Measurements from ENCODE around the gene TPSD1. TPM values are rescaled to one million over a fixed set of nuclear protein-coding genes. Genes with fewer than 3 reads are reported as not detected.
"Not testable (repeated sequence)": the region's sequence is repeated elsewhere in the genome, so short reads cannot be mapped to it uniquely, and the experiment has no call there.

The TPSD1 gene
- total RNA-seq, 4 donors from 2014 or later = 0.52 to 2.8 TPM; not detected in 2

GRCh38 chr16:1237990-1238389 is 17.9 kb upstream of the TPSD1 start:
- no peak overlapping the region for H3K27ac ChIP-seq
- no peaks in the 10 kb centered on the region for H3K4me1 ChIP-seq
- no peak for DNase-seq
- intact Hi-C loops (cut with DNase I; ENCODE audit: low total_unique reads) = no loop called here
- TF ChIP-seq POLR2A (IDR thresholded peaks at IDR 0.05) (no peak), CTCF (IDR thresholded peaks at IDR 0.05) (no peak)
- H3K36me3 ChIP-seq = no peaks in the 10 kb centered on the region
- H3K4me3 ChIP-seq = no peak overlapping the region
- H3K27me3 ChIP-seq = no peaks in the 10 kb centered on the region
- no peaks in the 10 kb centered on the region for H3K9me3 ChIP-seq

DNA sequence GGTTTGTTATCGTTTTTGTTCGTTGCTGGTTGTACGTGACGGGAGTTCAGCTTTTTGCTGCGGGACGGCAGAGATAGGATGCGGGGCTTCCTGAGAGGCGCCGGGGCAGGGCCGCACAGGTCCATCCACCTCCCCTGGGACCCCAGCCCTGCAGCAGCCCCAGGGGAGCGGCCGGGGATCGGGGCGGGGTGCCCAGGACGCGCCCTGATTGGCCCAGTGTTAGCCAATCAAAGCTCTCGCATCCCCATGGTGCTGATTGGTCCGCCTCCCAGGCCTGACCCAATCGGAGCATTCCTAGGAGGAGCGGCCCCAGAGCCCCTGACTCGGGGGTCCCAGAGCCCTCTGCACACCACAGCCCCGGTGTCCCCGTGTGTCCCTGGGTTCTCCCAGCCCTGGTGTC is 17.0 kb upstream of the TPSD1 start:
- H3K27me3 ChIP-seq; H3K4me3 ChIP-seq; DNase-seq; H3K9me3 ChIP-seq; H3K36me3 ChIP-seq; H3K27ac ChIP-seq; H3K4me1 ChIP-seq; intact Hi-C loops (cut with DNase I; ENCODE audit: low total_unique reads): not testable (repeated sequence)

DNA sequence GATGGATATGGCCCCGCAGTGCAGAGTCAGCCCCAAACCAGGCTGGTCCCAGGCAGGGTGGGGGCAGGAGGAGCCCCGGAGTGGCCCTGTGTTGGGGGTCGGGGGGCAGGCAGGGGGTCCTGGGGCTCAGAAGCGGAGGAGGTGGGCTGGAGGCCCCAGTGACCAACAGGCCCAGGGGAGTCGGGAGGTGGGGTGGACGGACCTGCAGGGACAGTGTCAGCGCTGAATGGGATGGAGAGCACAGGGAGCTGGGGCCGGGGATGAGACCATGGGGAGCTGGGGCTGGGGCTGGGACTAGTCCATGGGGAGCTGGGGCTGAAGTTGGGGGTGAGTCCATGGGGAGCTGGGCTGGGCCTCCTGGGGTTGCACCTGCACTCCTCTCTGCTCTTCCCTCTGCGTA is 16.3 kb upstream of the TPSD1 start:
- H3K4me3 ChIP-seq; H3K9me3 ChIP-seq; H3K4me1 ChIP-seq; DNase-seq; H3K27me3 ChIP-seq; intact Hi-C loops (cut with DNase I; ENCODE audit: low total_unique reads); H3K36me3 ChIP-seq; H3K27ac ChIP-seq: not testable (repeated sequence)

- H3K36me3 ChIP-seq; H3K27ac ChIP-seq; H3K9me3 ChIP-seq; H3K4me3 ChIP-seq; DNase-seq; intact Hi-C loops (cut with DNase I; ENCODE audit: low total_unique reads); H3K4me1 ChIP-seq; H3K27me3 ChIP-seq: not testable (repeated sequence)
These were observed 15.4 kb upstream of the TPSD1 start, which contains the start of gene TPSAB1 for GRCh38 chr16:1240436-1240835. TSS of gene TPSAB1 (plus strand) at chr16:1240705. CDS start at chr16:1240939, 234 bp downstream.

DNA sequence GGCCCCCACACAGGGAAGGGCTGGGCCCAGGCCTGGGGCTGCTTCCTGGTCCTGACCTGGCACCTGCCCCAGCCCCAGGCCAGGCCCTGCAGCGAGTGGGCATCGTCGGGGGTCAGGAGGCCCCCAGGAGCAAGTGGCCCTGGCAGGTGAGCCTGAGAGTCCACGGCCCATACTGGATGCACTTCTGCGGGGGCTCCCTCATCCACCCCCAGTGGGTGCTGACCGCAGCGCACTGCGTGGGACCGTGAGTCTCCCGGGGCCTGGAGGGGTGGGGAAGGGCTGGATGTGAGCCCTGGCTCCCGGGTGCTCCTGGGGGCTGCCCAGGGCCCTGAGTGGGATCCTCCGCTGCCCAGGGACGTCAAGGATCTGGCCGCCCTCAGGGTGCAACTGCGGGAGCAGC is 14.8 kb upstream of the TPSD1 start:
- H3K4me3 ChIP-seq; H3K9me3 ChIP-seq; H3K4me1 ChIP-seq; intact Hi-C loops (cut with DNase I; ENCODE audit: low total_unique reads); H3K36me3 ChIP-seq; H3K27me3 ChIP-seq; DNase-seq; H3K27ac ChIP-seq: not testable (repeated sequence)

DNA sequence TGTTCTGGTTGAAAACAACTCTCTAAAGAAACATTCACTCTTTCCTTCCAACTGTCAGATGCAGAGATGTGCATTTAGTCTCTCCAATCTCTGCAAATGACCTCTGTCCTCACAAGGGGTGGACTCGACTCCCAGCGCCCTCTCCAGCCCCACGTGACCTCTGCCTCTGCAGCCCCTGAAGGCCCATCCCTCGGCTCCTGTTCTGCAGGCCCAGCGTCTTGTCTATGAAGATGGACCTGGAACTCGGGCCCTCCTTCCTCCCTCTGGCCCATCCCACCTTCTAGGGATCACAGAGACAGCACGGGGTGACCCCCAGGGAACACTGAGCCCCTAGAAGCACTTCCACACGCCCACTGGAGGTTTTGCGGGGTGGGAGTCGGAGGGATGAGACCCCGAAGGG is 12.5 kb upstream of the TPSD1 start:
- H3K9me3 ChIP-seq; H3K36me3 ChIP-seq; H3K27ac ChIP-seq; DNase-seq; H3K27me3 ChIP-seq; intact Hi-C loops (cut with DNase I; ENCODE audit: low total_unique reads); H3K4me1 ChIP-seq; H3K4me3 ChIP-seq: not testable (repeated sequence)

GRCh38 chr16:1243907-1244850 is 11.7 kb upstream of the TPSD1 start:
- H3K27me3 ChIP-seq; H3K9me3 ChIP-seq; H3K27ac ChIP-seq; H3K36me3 ChIP-seq; H3K4me3 ChIP-seq; H3K4me1 ChIP-seq; DNase-seq; intact Hi-C loops (cut with DNase I; ENCODE audit: low total_unique reads): not testable (repeated sequence)

DNA sequence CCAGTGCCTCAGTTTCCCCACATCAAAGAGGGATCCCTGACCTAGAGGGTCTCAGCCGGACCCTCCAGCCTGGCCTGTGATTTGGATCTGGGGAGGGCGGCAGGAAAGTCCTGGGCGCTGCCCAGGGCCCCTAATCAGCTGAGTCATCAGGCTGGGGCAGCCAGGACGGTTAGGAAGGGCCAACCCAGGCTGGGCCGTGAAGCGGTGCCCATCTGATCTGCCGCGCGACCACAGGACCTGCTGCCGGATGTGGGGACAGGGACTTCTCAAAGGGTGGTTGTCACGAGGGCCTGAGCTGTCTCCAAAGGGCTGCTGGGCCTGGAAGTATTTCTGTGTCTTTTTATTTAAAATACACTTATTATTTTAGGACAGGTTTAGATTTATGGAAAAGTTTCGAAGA is 11.0 kb upstream of the TPSD1 start:
- DNase-seq = no peak
- Histone ChIP-seq H3K4me3 (no peak overlapping the region), H3K27me3 (no peaks in the 10 kb centered on the region), H3K4me1 (no peaks in the 10 kb centered on the region), H3K27ac (no peak overlapping the region), H3K9me3 (no peaks in the 10 kb centered on the region), H3K36me3 (no peaks in the 10 kb centered on the region)
- no peak for TF ChIP-seq POLR2A (IDR thresholded peaks at IDR 0.05)
- TF ChIP-seq CTCF (IDR thresholded peaks at IDR 0.05) = no peak
- intact Hi-C loops (cut with DNase I; ENCODE audit: low total_unique reads) = no loop called here

All from uterus (tissue), 4 donors.